Tongue (tissue), 2 donors: ENCODE results near the gene RAPH1. TPM values are rescaled to one million over a fixed set of nuclear protein-coding genes. Genes with fewer than 3 reads are reported as not detected.
"Not testable (repeated sequence)": the region's sequence is repeated elsewhere in the genome, so short reads cannot be mapped to it uniquely, and the experiment has no call there.

Source experiments
- DNase-seq: peaks from one replicate; pipeline ENCODE4 v3.0.0-alpha.2; 2015
- total RNA-seq: library from RNA; depleted of rRNA; stranded (reverse); fragments of >200 nt; gene quantifications from one replicate; pipeline ENCODE4 v1.2.3, GENCODE V29; 2014

Gene RAPH1
- total RNA-seq, 1 donor from 2014 or later, result 77.4 TPM

DNA sequence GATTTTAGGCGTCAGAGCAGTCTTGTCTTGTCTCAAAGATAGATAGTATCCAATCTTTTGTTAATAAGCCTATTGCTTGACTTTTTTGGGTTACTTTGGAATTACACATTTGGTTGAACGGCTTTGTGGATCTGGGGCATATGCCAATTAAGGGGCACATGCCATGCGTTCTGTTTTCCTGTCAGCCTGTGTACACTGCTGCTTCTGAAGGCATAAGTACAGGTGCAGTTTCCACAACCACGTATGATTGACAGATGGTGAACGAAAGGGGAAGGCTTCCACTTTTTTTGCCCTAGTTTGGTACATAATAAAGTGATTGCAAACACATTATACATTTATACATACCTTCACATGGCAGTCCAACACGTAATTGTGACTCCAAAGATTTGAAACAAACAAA, 102.3 kb downstream of the RAPH1 start:
- DNase-seq, result no peak

DNA sequence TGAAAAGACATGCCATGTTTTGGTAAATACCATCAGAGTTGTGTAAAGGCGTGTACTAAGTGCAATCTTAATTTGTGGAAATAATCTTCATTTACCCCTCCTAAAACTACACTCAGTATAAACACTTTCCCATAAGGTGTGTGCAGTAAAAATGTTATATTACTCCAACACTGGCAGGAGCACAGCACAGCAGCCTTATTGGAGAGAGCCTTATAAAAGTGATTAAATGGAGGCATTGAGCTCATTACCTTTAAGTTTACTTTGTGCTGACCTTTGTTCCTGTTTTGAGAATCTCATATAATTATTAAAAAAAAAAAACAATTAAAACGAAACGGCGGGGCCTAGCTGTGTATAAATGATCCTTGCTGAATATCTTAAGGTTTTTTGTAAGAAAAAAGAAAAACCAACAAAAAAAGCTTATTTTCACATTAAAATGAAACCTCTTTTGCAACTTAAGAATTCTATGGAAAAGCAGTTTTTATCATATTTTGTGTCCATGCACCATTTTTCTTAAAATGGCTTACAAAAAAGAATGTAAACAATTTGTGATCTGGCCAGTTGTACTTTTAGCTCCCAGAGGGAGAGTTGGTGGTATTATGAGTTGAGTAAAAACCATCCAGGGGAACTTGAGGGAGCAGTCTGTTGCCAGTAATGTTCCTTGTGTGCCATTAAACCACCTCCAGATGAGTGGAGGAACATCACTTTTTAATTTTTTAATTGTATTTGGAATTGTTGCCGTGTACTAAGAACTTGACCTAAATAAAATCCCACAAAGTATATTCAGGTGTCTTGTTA, 103.5 kb downstream of the RAPH1 start:
- DNase-seq, result no peak

GRCh38 chr2:203429643-203430042, 105.5 kb downstream of the RAPH1 start:
- not testable (repeated sequence) for DNase-seq

- no peak for DNase-seq
Measured at GRCh38 chr2:203427061-203427460, 108.0 kb downstream of the RAPH1 start.

DNA sequence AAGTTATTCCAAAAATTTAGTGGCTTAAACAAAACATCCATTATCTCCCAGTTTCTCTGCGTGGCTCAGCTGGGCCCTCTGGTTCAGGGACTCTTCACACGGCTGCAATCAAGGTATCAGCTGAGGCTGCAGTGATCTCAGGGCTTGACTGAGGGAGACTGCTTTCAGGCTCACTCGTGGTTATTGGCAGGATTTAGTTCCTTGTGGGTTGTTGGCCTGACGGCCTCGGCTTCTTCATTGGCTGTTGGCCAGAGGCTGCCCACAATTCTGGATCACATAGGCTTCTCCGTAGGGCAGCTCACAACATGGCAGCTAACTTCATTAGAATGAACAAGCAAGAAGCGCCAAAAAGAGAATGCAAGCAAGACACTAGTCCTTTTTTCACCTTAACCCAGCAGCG, 116.8 kb downstream of the RAPH1 start:
- DNase-seq, result no peak

- DNase-seq, result no peak
Measured at GRCh38 chr2:203413796-203414195, 121.3 kb downstream of the RAPH1 start.

DNA sequence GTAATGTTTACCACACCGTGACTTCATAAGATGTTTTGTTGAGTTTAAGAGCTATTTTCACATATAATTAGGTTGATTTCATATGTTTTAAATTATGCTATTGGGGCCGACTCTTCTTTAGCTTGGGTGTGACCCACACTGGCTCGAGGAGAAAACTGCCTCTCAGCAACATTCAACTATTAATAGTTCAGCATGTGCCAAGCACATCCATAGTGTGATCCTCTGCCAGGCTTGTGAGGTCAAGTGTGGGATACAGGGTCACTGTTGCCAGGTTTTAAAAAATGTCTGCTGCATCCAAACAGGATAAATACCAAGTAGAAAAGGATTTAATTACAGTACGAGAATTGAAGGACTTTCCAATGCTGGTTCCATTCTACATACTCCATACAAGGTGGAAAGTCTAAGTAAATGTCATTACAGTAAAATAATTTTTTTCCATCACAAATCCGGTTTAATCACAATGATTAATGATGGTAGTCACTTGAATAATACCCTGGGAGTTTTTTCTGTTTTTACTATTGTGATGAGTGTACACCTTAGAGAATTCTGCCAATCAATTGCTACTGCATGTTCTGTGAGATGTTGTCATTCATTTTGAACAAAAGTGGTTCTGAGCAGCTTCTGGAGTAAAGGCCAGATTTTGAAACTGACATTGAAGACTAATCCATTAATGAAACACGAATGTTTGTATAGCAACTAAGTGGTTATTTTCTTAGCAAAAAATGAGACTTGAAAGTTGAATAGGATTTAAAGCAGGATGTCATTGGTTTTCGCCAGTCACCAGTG, 122.4 kb downstream of the RAPH1 start:
- peak; percentile 38 for DNase-seq

- no peak for DNase-seq
Measured at GRCh38 chr2:203407496-203407895, 127.6 kb downstream of the RAPH1 start.

- no peak for DNase-seq
Measured at GRCh38 chr2:203404996-203405395, 130.1 kb downstream of the RAPH1 start.

DNA sequence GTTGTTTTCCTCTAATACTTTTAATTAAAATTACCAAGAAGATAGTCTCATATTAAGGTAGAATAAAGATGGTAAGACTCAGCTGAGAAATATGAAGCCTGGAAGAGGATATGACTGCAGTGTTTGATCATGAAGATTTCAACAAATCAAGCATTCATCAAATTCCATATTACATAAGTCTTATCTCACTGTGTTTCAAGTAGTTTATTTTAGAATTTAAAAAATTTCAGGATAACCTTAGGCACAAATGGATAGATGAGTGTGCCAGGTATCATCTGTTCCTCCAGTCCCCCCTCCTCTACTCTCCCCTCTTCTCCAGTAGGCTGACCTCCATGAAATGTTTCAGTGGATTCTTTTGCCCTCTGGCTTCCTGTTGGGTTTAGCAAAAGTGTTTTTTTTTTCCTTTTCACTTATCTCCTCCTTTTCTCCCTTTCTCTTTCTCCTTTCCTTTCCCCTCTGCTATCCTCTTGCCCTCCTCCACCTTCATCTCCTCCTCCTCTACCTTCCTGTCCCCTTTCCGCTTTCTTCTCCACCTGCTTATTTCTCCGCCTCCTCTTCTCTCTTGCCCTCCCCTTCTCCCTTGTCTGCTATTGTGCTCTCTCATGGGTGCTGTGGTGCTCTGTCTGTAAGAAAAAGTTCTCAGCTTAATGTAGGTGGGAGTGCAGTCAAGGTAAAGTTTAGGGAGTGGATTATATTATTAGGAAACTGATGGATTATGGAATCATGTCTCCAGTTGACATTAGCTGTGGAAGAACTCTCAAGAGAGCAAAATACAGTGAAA, 134.1 kb downstream of the RAPH1 start:
- no peak for DNase-seq

DNA sequence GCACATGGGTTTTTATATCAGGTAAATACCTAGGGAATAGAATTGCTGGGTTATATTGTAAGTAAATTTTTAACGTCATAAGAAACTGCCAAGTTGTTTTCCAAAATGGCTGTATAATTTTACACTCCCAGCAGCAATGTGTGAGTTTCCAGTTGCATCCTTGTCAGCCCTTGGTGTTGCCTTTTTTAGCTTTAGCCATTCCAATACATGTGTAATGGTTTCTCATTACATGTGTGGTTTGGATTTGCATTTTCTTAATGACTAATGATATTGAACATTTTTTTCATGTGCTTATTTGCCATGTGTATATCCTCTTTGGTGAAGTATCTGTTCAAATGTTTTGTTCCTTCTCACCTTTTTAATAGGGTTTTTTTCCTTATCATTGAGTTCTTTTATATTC, 136.1 kb downstream of the RAPH1 start:
- no peak for DNase-seq

- DNase-seq, result no peak
Measured at GRCh38 chr2:203396667-203397066, 138.4 kb downstream of the RAPH1 start.

DNA sequence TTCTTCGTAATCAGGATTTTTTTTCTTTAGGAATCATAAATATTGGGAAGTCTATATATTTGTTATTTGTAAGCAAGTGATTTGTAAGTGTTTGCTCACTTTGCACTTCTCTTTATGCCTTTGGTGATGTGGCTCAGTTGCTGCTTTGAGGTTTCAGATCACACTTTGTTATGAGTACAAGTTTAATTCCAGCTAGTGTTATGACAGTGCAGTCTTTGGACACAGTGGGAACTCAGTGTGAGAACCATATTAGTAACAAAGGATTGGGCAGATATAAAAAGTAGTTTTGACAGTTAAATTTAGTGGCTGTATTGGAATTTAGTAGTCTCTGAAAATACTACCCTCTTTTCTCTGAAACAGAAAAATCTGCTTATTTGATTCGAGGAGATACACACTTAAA, 139.2 kb downstream of the RAPH1 start:
- DNase-seq, result no peak

DNA sequence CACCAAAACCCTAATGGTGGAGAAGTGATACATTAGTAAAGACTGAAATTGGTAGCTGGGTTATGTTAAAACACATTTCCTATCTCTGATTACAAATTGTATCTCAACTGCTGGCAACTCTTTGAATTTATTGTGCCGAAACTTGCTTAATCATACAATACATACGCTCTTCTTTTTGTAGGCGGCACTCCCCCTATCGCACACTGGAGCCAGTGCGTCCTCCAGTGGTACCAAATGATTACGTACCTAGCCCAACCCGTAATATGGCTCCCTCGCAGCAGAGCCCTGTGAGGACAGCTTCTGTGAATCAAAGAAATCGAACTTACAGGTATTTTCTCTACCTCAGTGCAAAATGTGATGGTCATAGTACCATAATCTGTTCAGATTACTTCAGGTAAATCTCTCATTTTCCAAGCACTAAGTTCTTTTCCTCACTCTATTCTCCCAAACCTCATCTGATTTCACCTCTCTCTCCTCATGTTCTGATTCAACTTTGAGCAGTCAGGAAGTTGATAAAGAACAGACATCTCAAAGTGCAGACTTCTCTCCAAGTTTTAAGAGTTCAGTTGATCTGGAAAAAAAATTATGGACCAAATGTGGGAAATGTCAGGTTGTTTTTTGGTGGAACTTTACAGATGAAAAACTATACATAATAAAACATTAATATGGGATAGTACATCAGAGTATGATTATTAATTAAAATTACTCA, 140.4 kb downstream of the RAPH1 start:
- no peak for DNase-seq

DNA sequence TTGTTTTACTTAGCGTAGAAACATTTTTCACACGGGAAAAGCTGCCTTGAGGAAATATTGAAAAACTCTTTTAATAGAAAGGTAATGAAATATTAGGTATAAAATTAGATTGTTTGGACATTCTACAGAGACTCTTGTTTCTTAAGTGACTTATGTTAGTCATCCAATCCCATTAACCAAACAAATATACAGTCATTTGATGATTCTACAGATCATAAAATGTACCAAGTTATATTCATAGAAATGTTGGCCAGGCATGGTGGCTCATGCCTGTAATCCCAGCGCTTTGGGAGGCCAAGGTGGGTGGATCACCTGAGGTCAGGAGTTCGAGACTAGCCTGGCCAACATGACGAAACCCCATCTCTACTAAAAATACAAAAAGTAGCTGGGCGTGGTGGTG, 146.9 kb downstream of the RAPH1 start:
- not testable (repeated sequence) for DNase-seq

DNA sequence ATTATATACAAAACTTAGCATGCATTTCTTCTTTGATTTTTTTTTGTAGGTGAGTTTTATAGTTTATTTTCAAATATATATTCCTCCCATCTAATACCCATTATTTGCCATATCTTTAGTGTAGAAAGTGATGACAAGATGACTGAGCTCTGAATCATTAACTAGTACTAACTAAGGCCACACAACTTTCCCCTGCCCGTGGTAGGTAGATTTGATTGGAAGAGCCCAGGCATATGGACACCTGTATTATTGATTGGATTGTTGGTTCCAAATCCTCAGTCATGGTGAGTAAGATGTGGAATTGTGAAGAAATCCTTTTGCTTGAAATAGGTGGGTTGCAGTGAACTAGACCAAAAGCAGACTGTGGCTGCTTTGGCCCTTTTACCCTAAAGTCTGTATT, 152.1 kb downstream of the RAPH1 start:
- no peak for DNase-seq

- DNase-seq, result no peak
Measured at GRCh38 chr2:203379156-203379555, 155.9 kb downstream of the RAPH1 start.

DNA sequence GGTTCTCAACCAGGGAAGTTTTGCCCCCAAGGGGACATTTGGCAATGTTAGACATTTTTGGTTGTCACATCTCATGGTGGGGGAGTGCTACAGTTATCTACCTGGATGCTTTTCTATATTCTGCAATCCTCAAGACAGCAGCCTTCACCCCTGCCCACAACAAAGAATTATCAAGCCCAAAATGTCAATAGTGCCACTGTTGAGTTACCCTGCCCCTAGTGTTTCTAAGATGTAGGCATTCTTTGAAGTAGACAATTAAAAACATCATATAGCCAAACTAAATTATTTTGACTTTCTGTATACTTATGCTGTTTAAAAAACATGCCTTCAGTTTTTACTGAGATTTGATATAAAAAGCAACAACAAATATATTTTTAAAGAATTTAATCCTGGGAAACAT, 158.9 kb downstream of the RAPH1 start:
- DNase-seq, result no peak

DNA sequence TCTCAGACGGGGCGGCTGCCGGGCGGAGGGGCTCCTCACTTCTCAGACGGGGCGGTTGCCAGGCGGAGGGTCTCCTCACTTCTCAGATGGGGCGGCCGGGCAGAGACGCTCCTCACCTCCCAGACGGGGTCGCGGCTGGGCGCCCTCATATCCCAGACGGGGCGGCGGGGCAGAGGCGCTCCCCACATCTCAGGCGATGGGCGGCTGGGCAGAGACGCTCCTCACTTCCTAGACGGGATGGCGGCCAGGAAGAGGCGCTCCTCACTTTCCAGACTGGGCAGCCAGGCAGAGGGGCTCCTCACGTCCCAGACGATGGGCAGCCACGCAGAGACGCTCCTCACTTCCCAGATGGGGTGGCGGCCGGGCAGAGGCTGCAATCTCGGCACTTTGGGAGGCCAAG, 162.4 kb downstream of the RAPH1 start:
- not testable (repeated sequence) for DNase-seq

DNA sequence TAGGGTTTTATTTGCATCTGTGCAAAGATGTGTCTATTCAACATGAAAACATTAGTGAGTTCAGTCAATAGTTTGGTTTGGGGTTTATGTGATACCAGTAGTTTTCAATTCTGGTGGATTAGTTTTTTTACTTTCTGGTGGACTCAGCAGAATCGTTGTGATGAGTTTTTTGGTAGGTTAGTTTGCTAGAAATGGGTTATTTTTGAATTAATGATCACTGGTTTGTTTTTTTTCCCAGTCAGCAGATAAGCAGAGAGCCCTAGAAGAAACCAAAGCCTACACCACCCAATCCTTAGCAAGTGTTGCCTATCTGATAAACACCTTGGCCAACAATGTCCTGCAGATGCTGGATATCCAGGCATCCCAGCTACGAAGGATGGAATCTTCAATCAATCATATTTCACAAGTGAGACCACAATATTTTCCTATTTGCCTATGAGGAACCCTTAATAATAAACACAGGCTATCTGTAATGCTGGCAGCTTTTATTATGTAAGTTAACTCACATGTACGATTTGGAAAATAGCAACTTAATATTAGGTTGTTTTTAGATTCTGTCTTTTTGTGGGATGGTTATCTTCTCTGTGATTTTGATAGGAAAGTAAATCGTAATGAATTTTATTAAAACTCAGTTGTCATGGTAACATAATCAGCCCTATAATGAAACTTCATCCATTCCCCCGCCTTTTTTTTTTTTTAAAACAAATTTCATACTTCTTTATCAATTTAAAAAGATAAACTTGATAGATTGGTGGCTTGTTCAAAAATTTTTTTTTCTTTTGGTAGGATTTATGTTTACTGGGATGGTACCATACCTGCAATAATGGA, 168.2 kb downstream of the RAPH1 start:
- DNase-seq, result no peak

- DNase-seq, result peak; percentile 8
Measured at GRCh38 chr2:203361922-203362321, 173.2 kb downstream of the RAPH1 start.
